A549 treated with CpdA at 1 μM for 4 hours (cell line): Measurements from ENCODE around the gene DEFB126. TPM values are rescaled to one million over a fixed set of nuclear protein-coding genes. Genes with fewer than 3 reads are reported as not detected.

Experiments used
- total RNA-seq: library from RNA; stranded (reverse); fragments of 200-300 nt; extraction: Qiagen RNA extraction; gene quantifications from 5 replicates; pipeline ENCODE4 v1.2.3, GENCODE V29; 2022; ENCODE audit warnings: low read depth

DEFB126 gene
- total RNA-seq, result not detected in 5 replicates

GRCh38 chr20:142290-142689, at the start of gene DEFB126:
TSS of gene DEFB126 (plus strand) at chr20:142590. CDS start at chr20:142629, 39 bp downstream.

DNA sequence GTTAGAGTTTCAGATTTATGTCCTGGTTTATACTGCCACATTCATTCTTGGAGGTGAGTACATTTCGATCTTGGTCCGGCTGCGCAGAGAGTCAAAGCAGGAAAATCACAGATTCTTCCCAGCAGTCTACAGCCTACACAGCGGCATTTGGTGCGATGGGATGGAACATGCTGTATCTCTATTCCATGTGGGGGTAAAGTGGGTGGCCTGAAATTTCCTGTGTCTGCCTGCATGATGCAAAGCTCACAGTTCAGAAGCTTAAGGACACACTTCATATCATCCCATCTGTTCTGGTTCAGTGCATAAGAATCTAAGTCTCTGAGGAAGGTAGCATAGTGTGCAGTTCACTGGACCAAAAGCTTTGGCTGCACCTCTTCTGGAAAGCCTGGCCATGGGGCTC, 14.8 kb downstream of the DEFB126 start, which contains the start of gene DEFB127:
Gene DEFB127, plus strand, starts transcription at position 301 of the 400 bp plus-strand sequence. Its CDS starts 91 bp downstream, at position 392.

GRCh38 chr20:189611-190010, 47.2 kb downstream of the DEFB126 start, which contains the start of gene DEFB128:
TSS of gene DEFB128 (minus strand) at chr20:189711. CDS start at chr20:189623, 88 bp downstream.

Other genes starting within 250 kb of the DEFB126 start
- gene DEFB125, start 54.9 kb upstream of the DEFB126 start, total RNA-seq, result not detected in 5 replicates
- gene DEFB127, start 14.9 kb downstream of the DEFB126 start, total RNA-seq, result not detected in 5 replicates
- gene DEFB128, start 47.1 kb downstream of the DEFB126 start, total RNA-seq, result not detected in 5 replicates
- gene DEFB129, start 84.7 kb downstream of the DEFB126 start, total RNA-seq, result not detected in 5 replicates
- not detected in 5 replicates for gene DEFB132, start 115.1 kb downstream of the DEFB126 start, total RNA-seq
- gene C20orf96, start 148.2 kb downstream of the DEFB126 start, total RNA-seq, result 10.5 to 11.8 TPM (median 10.9 TPM) in 5 replicates
- gene ZCCHC3, start 155.0 kb downstream of the DEFB126 start, total RNA-seq, result 18.6 to 22.8 TPM (median 20.8 TPM) in 5 replicates
- gene SOX12, start 183.0 kb downstream of the DEFB126 start, total RNA-seq, result 17.3 to 28.9 TPM (median 27.9 TPM) in 5 replicates
- 56.4 to 63.1 TPM (median 60.3 TPM) in 5 replicates for gene NRSN2, start 204.5 kb downstream of the DEFB126 start, total RNA-seq
- 40.2 to 53.1 TPM (median 51.9 TPM) in 5 replicates for gene TRIB3, start 238.2 kb downstream of the DEFB126 start, total RNA-seq